HG02938 (cell line): ENCODE results near the gene C2CD4D.
"Not testable (repeated sequence)": the region's sequence is repeated elsewhere in the genome, so short reads cannot be mapped to it uniquely, and the experiment has no call there.

ENCODE experiments used
- ATAC-seq: cut with Tn5 transposase; IDR thresholded peaks from one replicate; pipeline ENCODE4 v1.9.1; 2021; ENCODE audit warnings: mild to moderate bottlenecking, moderate library complexity; ENCODE audit not compliant: unreplicated experiment

The C2CD4D gene

GRCh38 chr1:151858886-151859665 is 19.5 kb upstream of the C2CD4D start:
- ATAC-seq = no peak

GRCh38 chr1:151858030-151858746 is 18.6 kb upstream of the C2CD4D start:
- ATAC-seq = no peak

- no peak for ATAC-seq
These were observed 16.3 kb upstream of the C2CD4D start for GRCh38 chr1:151855933-151856332.

- not testable (repeated sequence) for ATAC-seq
These were observed 15.9 kb upstream of the C2CD4D start for GRCh38 chr1:151855516-151855915.

GRCh38 chr1:151854658-151855057 is 15.0 kb upstream of the C2CD4D start:
- ATAC-seq = no peak

GRCh38 chr1:151853411-151853943 is 13.9 kb upstream of the C2CD4D start, which contains the start of gene THEM5:
TSS of gene THEM5 (minus strand) at chr1:151853712. CDS start at chr1:151853565, 147 bp downstream.
- ATAC-seq = no peak

- ATAC-seq = no peak
These were observed 13.1 kb upstream of the C2CD4D start for GRCh38 chr1:151852733-151853132.

GRCh38 chr1:151851886-151852285 is 12.3 kb upstream of the C2CD4D start:
- ATAC-seq = no peak

- ATAC-seq = no peak
These were observed 10.3 kb upstream of the C2CD4D start for GRCh38 chr1:151849871-151850270.

GRCh38 chr1:151849126-151849525 is 9.5 kb upstream of the C2CD4D start:
- ATAC-seq = no peak

- no peak for ATAC-seq
These were observed 8.4 kb upstream of the C2CD4D start for GRCh38 chr1:151847867-151848596.

- ATAC-seq = no peak
These were observed 7.1 kb upstream of the C2CD4D start for GRCh38 chr1:151846686-151847237.

GRCh38 chr1:151846062-151846568 is 6.5 kb upstream of the C2CD4D start:
- ATAC-seq = no peak

GRCh38 chr1:151843398-151843797 is 3.8 kb upstream of the C2CD4D start:
- no peak for ATAC-seq

- ATAC-seq = no peak
These were observed 1.5 kb upstream of the C2CD4D start for GRCh38 chr1:151841141-151841540.

GRCh38 chr1:151840421-151840820 is 801 bp upstream of the C2CD4D start:
- no peak for ATAC-seq

- no peak for ATAC-seq
These were observed 573 bp downstream of the C2CD4D start for GRCh38 chr1:151839082-151839412.

- ATAC-seq = no peak
These were observed 1.2 kb downstream of the C2CD4D start for GRCh38 chr1:151838222-151839081.

- ATAC-seq = no peak
These were observed 1.8 kb downstream of the C2CD4D start for GRCh38 chr1:151837884-151838221.

- no peak for ATAC-seq
These were observed 2.4 kb downstream of the C2CD4D start for GRCh38 chr1:151837197-151837596.
